Measurements from ENCODE around the gene TMEM259.

Gene TMEM259

GRCh38 chr19:1046117-1046626, 25.2 kb upstream of the TMEM259 start:
- TF ChIP-seq CREB1 (IDR thresholded peaks at IDR 0.05; ENCODE audit: low read depth) (no peak), TCF12 (IDR thresholded peaks at IDR 0.05; ENCODE audit: low read depth) (no peak), FOXM1 (IDR thresholded peaks at IDR 0.05; ENCODE audit: borderline replicate concordance, low read depth) (no peak), EGR1 (IDR thresholded peaks at IDR 0.05) (no peak), REST (IDR thresholded peaks at IDR 0.05; ENCODE audit: low read depth) (no peak), MAX (IDR thresholded peaks at IDR 0.05) (no peak), EP300 (IDR thresholded peaks at IDR 0.05; ENCODE audit: borderline replicate concordance) (no peak), CEBPB (IDR thresholded peaks at IDR 0.05) (no peak), USF1 (IDR thresholded peaks at IDR 0.05) (no peak)

GRCh38 chr19:1045247-1045603, 24.3 kb upstream of the TMEM259 start:
- no peak for TF ChIP-seq FOXM1 (IDR thresholded peaks at IDR 0.05; ENCODE audit: borderline replicate concordance, low read depth)
- no peak for TF ChIP-seq CREB1 (IDR thresholded peaks at IDR 0.05; ENCODE audit: low read depth)
- no peak for TF ChIP-seq RAD21 (IDR thresholded peaks at IDR 0.05; ENCODE audit: low read depth)
- TF ChIP-seq REST (IDR thresholded peaks at IDR 0.05; ENCODE audit: low read depth), result no peak
- TF ChIP-seq NFIC (IDR thresholded peaks at IDR 0.05), result no peak
- no peak for TF ChIP-seq MAX (IDR thresholded peaks at IDR 0.05)
- no peak for TF ChIP-seq EGR1 (IDR thresholded peaks at IDR 0.05)
- TF ChIP-seq CEBPB (IDR thresholded peaks at IDR 0.05), result no peak
- TF ChIP-seq YY1 (IDR thresholded peaks at IDR 0.05; ENCODE audit: low read depth), result no peak
- TF ChIP-seq USF1 (IDR thresholded peaks at IDR 0.05), result no peak
- no peak for TF ChIP-seq TAF1 (IDR thresholded peaks at IDR 0.05; ENCODE audit: low read depth)
- no peak for TF ChIP-seq TEAD4 (IDR thresholded peaks at IDR 0.05)
- no peak for TF ChIP-seq TCF12 (IDR thresholded peaks at IDR 0.05; ENCODE audit: low read depth)

GRCh38 chr19:1042689-1043511, 22.0 kb upstream of the TMEM259 start:
- TF ChIP-seq TAF1 (IDR thresholded peaks at IDR 0.05; ENCODE audit: low read depth) (no peak), CEBPB (IDR thresholded peaks at IDR 0.05) (no peak), FOXM1 (IDR thresholded peaks at IDR 0.05; ENCODE audit: borderline replicate concordance, low read depth) (no peak), CREB1 (IDR thresholded peaks at IDR 0.05; ENCODE audit: low read depth) (no peak), TCF12 (IDR thresholded peaks at IDR 0.05; ENCODE audit: low read depth) (no peak), EP300 (IDR thresholded peaks at IDR 0.05; ENCODE audit: borderline replicate concordance) (no peak), USF1 (IDR thresholded peaks at IDR 0.05) (no peak), NFIC (IDR thresholded peaks at IDR 0.05) (peak; percentile 95), YY1 (IDR thresholded peaks at IDR 0.05; ENCODE audit: low read depth) (no peak), ZBTB7A (IDR thresholded peaks at IDR 0.05; ENCODE audit: low read depth) (peak; percentile 53; the same call in 1 of the 2 replicates), MAX (IDR thresholded peaks at IDR 0.05) (no peak)

GRCh38 chr19:1041835-1042685, 21.1 kb upstream of the TMEM259 start:
- peak; percentile 73 for TF ChIP-seq CREB1 (IDR thresholded peaks at IDR 0.05; ENCODE audit: low read depth)
- peak; percentile 27; the same call in 1 of the 2 replicates for TF ChIP-seq MAX (IDR thresholded peaks at IDR 0.05)
- no peak for TF ChIP-seq USF1 (IDR thresholded peaks at IDR 0.05)

Measured in Ishikawa (cell line).